ENCODE results near the gene GPHB5. TPM values are rescaled to one million over a fixed set of nuclear protein-coding genes. Genes with fewer than 3 reads are reported as not detected.
"Not testable (repeated sequence)": the region's sequence is repeated elsewhere in the genome, so short reads cannot be mapped to it uniquely, and the experiment has no call there.

GPHB5 gene
- total RNA-seq, 2 experiments from 2014 or later: not detected

- CTCF ChIA-PET: interaction anchor here (0.8 kb wide), 1 partner anchor 19 kb away, joined by 3 read pairs; no protein-coding TSS in a partner anchor
- intact Hi-C loops (cut with DNase I, micrococcal nuclease): no loop called here
- no peak overlapping the region for H3K27ac Mint-ChIP-seq
Measured at GRCh38 chr14:63292805-63293204, 25.9 kb downstream of the GPHB5 start.

GRCh38 chr14:63290741-63291430, 27.8 kb downstream of the GPHB5 start:
- no peaks in the 10 kb centered on the region for H3K36me3 Mint-ChIP-seq (ENCODE audit: low read depth)
- H3K4me3 Mint-ChIP-seq: no peak overlapping the region
- intact Hi-C loops (cut with DNase I, micrococcal nuclease): no loop called here
- ATAC-seq (no peak), DNase-seq (no peak)
- ChIA-PET POLR2A (no interaction called here), CTCF (interaction anchor here (0.9 kb wide), 1 partner anchor 14 kb away, joined by 4 read pairs; no protein-coding TSS in a partner anchor)
- no peaks in the 10 kb centered on the region for H3K4me1 Mint-ChIP-seq
- H3K9me3 Mint-ChIP-seq (ENCODE audit: low read depth): no peaks in the 10 kb centered on the region
- no peak overlapping the region for H3K27ac Mint-ChIP-seq
- peaks cover 9% of the 10 kb centered on the region for H3K27me3 Mint-ChIP-seq

More at GRCh38 chr14:63292805-63293204, 25.9 kb downstream of the GPHB5 start:
- ATAC-seq (no peak), DNase-seq (no peak)
- Mint-ChIP-seq H3K9me3 (ENCODE audit: low read depth) (no peaks in the 10 kb centered on the region), H3K27me3 (peaks cover 9% of the 10 kb centered on the region), H3K36me3 (ENCODE audit: low read depth) (no peaks in the 10 kb centered on the region), H3K4me3 (no peak overlapping the region), H3K4me1 (peaks cover 2% of the 10 kb centered on the region)
- POLR2A ChIA-PET: no interaction called here

GRCh38 chr14:63288853-63289252, 29.9 kb downstream of the GPHB5 start:
- Mint-ChIP-seq H3K36me3 (ENCODE audit: low read depth) (no peaks in the 10 kb centered on the region), H3K27me3 (peaks cover 5% of the 10 kb centered on the region), H3K4me3 (no peak overlapping the region), H3K4me1 (no peaks in the 10 kb centered on the region), H3K9me3 (ENCODE audit: low read depth) (no peaks in the 10 kb centered on the region), H3K27ac (no peak overlapping the region)
- ChIA-PET CTCF (interaction anchor here (0.8 kb wide), 1 partner anchor 43 kb away, joined by 3 read pairs; no protein-coding TSS in a partner anchor), POLR2A (no interaction called here)
- DNase-seq (no peak), ATAC-seq (no peak)
- intact Hi-C loops (cut with DNase I, micrococcal nuclease): no loop called here

- Mint-ChIP-seq H3K4me3 (no peak overlapping the region), H3K4me1 (no peaks in the 10 kb centered on the region), H3K27me3 (peaks cover 5% of the 10 kb centered on the region), H3K27ac (no peak overlapping the region), H3K9me3 (ENCODE audit: low read depth) (no peaks in the 10 kb centered on the region), H3K36me3 (ENCODE audit: low read depth) (no peaks in the 10 kb centered on the region)
- ChIA-PET CTCF (interaction anchor here (1.2 to 1.3 kb wide), 2 partner anchors 8 to 12 kb away, joined by 3 to 4 read pairs; no protein-coding TSS in a partner anchor), POLR2A (no interaction called here)
- intact Hi-C loops (cut with DNase I, micrococcal nuclease): no loop called here
- ATAC-seq (no peak), DNase-seq (no peak)
Measured at GRCh38 chr14:63287666-63288483, 30.9 kb downstream of the GPHB5 start.

GRCh38 chr14:63286071-63286470, 32.7 kb downstream of the GPHB5 start:
- Mint-ChIP-seq H3K4me3 (no peak overlapping the region), H3K27ac (no peak overlapping the region), H3K27me3 (peaks cover 1% of the 10 kb centered on the region), H3K4me1 (no peaks in the 10 kb centered on the region), H3K9me3 (ENCODE audit: low read depth) (no peaks in the 10 kb centered on the region), H3K36me3 (ENCODE audit: low read depth) (no peaks in the 10 kb centered on the region)
- ATAC-seq (no peak), DNase-seq (no peak)
- CTCF ChIA-PET: no interaction called here
- POLR2A ChIA-PET: no interaction called here
- intact Hi-C loops (cut with DNase I, micrococcal nuclease): no loop called here

GRCh38 chr14:63283884-63284248, 34.9 kb downstream of the GPHB5 start:
- H3K36me3 Mint-ChIP-seq (ENCODE audit: low read depth): no peaks in the 10 kb centered on the region
- no peak overlapping the region for H3K4me3 Mint-ChIP-seq
- DNase-seq (no peak), ATAC-seq (no peak)
- CTCF ChIA-PET: interaction anchor here (0.7 kb wide), 1 partner anchor 12 kb away, joined by 3 read pairs; no protein-coding TSS in a partner anchor
- H3K4me1 Mint-ChIP-seq: no peaks in the 10 kb centered on the region
- no peaks in the 10 kb centered on the region for H3K9me3 Mint-ChIP-seq (ENCODE audit: low read depth)
- POLR2A ChIA-PET: no interaction called here
- H3K27me3 Mint-ChIP-seq: peaks cover 6% of the 10 kb centered on the region
- intact Hi-C loops (cut with DNase I, micrococcal nuclease): no loop called here
- H3K27ac Mint-ChIP-seq: no peak overlapping the region

GRCh38 chr14:63282997-63283883, 35.5 kb downstream of the GPHB5 start:
- DNase-seq (peak; percentile 19), ATAC-seq (peak; percentile 85)
- intact Hi-C loops (cut with DNase I, micrococcal nuclease): no loop called here
- ChIA-PET CTCF (interaction anchor here (0.7 to 0.9 kb wide), 3 partner anchors 10 to 225 kb away, joined by 3 read pairs; no protein-coding TSS in a partner anchor), POLR2A (interaction anchor here (0.6 kb wide), 1 partner anchor 69 kb away, joined by 3 read pairs; no protein-coding TSS in a partner anchor)
- H3K36me3 Mint-ChIP-seq (ENCODE audit: low read depth): no peaks in the 10 kb centered on the region
- H3K4me3 Mint-ChIP-seq: no peak overlapping the region
- peaks cover 6% of the 10 kb centered on the region for H3K27me3 Mint-ChIP-seq
- H3K27ac Mint-ChIP-seq: no peak overlapping the region
- H3K9me3 Mint-ChIP-seq (ENCODE audit: low read depth): no peaks in the 10 kb centered on the region
- no peaks in the 10 kb centered on the region for H3K4me1 Mint-ChIP-seq

- POLR2A ChIA-PET; CTCF ChIA-PET; H3K27me3 Mint-ChIP-seq; H3K4me1 Mint-ChIP-seq; H3K36me3 Mint-ChIP-seq (ENCODE audit: low read depth); DNase-seq; H3K27ac Mint-ChIP-seq; H3K9me3 Mint-ChIP-seq (ENCODE audit: low read depth); ATAC-seq; H3K4me3 Mint-ChIP-seq: not testable (repeated sequence)
- intact Hi-C loops (cut with DNase I, micrococcal nuclease): loop anchor here in 1 of 2 experiments (10.0 kb wide), 1 partner anchor 1385 kb away; no protein-coding TSS in a partner anchor
Measured at GRCh38 chr14:63279933-63280332, 38.8 kb downstream of the GPHB5 start.

- intact Hi-C loops (cut with DNase I, micrococcal nuclease): loop anchor here (2.0 to 10.0 kb wide), 3 partner anchors 103 to 1383 kb away; no protein-coding TSS in a partner anchor
- no peak overlapping the region for H3K4me3 Mint-ChIP-seq
- CTCF ChIA-PET: interaction anchor here (0.6 to 2.2 kb wide), 4 partner anchors 13 to 1099 kb away, joined by 3 to 7 read pairs (median 5); no protein-coding TSS in a partner anchor
Measured at GRCh38 chr14:63277591-63278183, 41.0 kb downstream of the GPHB5 start.

GRCh38 chr14:63276492-63277342, 42.0 kb downstream of the GPHB5 start:
- Mint-ChIP-seq H3K27ac (no peak overlapping the region), H3K4me3 (no peak overlapping the region), H3K4me1 (no peaks in the 10 kb centered on the region), H3K36me3 (ENCODE audit: low read depth) (no peaks in the 10 kb centered on the region), H3K27me3 (peaks cover 6% of the 10 kb centered on the region), H3K9me3 (ENCODE audit: low read depth) (no peaks in the 10 kb centered on the region)
- ATAC-seq (peak; percentile 77), DNase-seq (no peak)
- ChIA-PET CTCF (interaction anchor here (0.6 to 2.2 kb wide), 7 partner anchors 11 to 1285 kb away, joined by 3 to 7 read pairs (median 4); no protein-coding TSS in a partner anchor), POLR2A (no interaction called here)
- intact Hi-C loops (cut with DNase I, micrococcal nuclease): loop anchor here (1.0 to 10.0 kb wide), 5 partner anchors 102 to 1382 kb away; no protein-coding TSS in a partner anchor

More at GRCh38 chr14:63277591-63278183, 41.0 kb downstream of the GPHB5 start:
- H3K27me3 Mint-ChIP-seq: peaks cover 6% of the 10 kb centered on the region
- ATAC-seq: no peak
- H3K27ac Mint-ChIP-seq: no peak overlapping the region
- DNase-seq: no peak
- no peaks in the 10 kb centered on the region for H3K9me3 Mint-ChIP-seq (ENCODE audit: low read depth)
- no peaks in the 10 kb centered on the region for H3K36me3 Mint-ChIP-seq (ENCODE audit: low read depth)
- POLR2A ChIA-PET: no interaction called here
- H3K4me1 Mint-ChIP-seq: no peaks in the 10 kb centered on the region
